Karpas-422 (cell line): ENCODE measurements around the gene ATXN1. TPM values are rescaled to one million over a fixed set of nuclear protein-coding genes. Genes with fewer than 3 reads are reported as not detected.

Experiments used
- DNase-seq: peaks from one replicate; pipeline ENCODE4 v3.0.0-alpha.2; 2015
- H2AFZ ChIP-seq: fragments of 200-600 bp; sonication (generic); 2 replicates; pipeline ENCODE4 v1.6.1; 2014; ENCODE audit warnings: antibody characterized with exemption, low read length, mixed read lengths
- H3K27ac ChIP-seq: fragments of 200-600 bp; sonication (generic); 2 replicates; pipeline ENCODE4 v1.5.1; 2014; ENCODE audit warnings: mild to moderate bottlenecking, low read length, moderate library complexity
- H3K27me3 ChIP-seq: fragments of 200-600 bp; sonication (generic); 2 replicates; pipeline ENCODE4 v1.6.1; 2014; ENCODE audit warnings: low read length, mixed read lengths
- H3K36me3 ChIP-seq: fragments of 200-600 bp; sonication (generic); 2 replicates; pipeline ENCODE4 v1.6.1; 2014; ENCODE audit warnings: low read length, mixed read lengths; ENCODE audit not compliant: insufficient read depth
- H3K4me1 ChIP-seq: fragments of 200-600 bp; sonication (generic); 2 replicates; pipeline ENCODE4 v1.6.1; 2014; ENCODE audit warnings: mild to moderate bottlenecking, low read length, mixed read lengths
- H3K4me2 ChIP-seq: fragments of 200-600 bp; sonication (generic); 2 replicates; pipeline ENCODE4 v1.6.1; 2014; ENCODE audit warnings: low read length, low read depth, mild to moderate bottlenecking; ENCODE audit not compliant: poor library complexity, severe bottlenecking
- H3K4me3 ChIP-seq: fragments of 200-600 bp; sonication (generic); 2 replicates; pipeline ENCODE4 v1.5.1; 2014; ENCODE audit warnings: mild to moderate bottlenecking, antibody characterized with exemption, low read length, mixed read lengths
- H3K79me2 ChIP-seq: fragments of 200-600 bp; sonication (generic); 2 replicates; pipeline ENCODE4 v1.6.1; 2014; ENCODE audit warnings: mild to moderate bottlenecking, low read length, mixed read lengths
- H3K9ac ChIP-seq: fragments of 200-600 bp; sonication (generic); 2 replicates; pipeline ENCODE4 v1.6.0; 2014; ENCODE audit warnings: low read length
- H3K9me2 ChIP-seq: fragments of 200-600 bp; sonication (generic), shearing (Covaris generic); replicated peaks from 2 replicates; pipeline ENCODE4 v1.6.0; 2014; ENCODE audit warnings: mild to moderate bottlenecking, low read length, moderate library complexity; ENCODE audit not compliant: insufficient read depth
- H3K9me3 ChIP-seq: fragments of 300-700, 200-600 bp; sonication (generic); 2 replicates; pipeline ENCODE4 v1.6.1; 2014; ENCODE audit warnings: low read length, mixed read lengths
- H4K20me1 ChIP-seq: fragments of 200-600 bp; sonication (generic); 2 replicates; pipeline ENCODE4 v1.6.1; 2014; ENCODE audit warnings: mild to moderate bottlenecking, antibody characterized with exemption, low read length, low read depth; ENCODE audit not compliant: insufficient read depth
- total RNA-seq: library from RNA; depleted of rRNA; stranded (reverse); fragments of >200 nt; shearing (Covaris generic); gene quantifications from 2 replicates; pipeline ENCODE4 v1.2.3, GENCODE V29; 2014; ENCODE audit warnings: low replicate concordance

Gene ATXN1
- total RNA-seq, 1 experiment from 2014 or later, result 0.37 TPM

GRCh38 chr6:16659466-16660156, 101.6 kb downstream of the ATXN1 start:
- Histone ChIP-seq H3K4me3 (no peak overlapping the region), H3K36me3 (no peaks in the 10 kb centered on the region), H4K20me1 (no peaks in the 10 kb centered on the region), H3K9me3 (no peaks in the 10 kb centered on the region), H2AFZ (no peak overlapping the region), H3K4me1 (no peaks in the 10 kb centered on the region), H3K9ac (no peak overlapping the region), H3K9me2 (no peaks in the 10 kb centered on the region), H3K27me3 (no peaks in the 10 kb centered on the region), H3K27ac (no peak overlapping the region), H3K4me2 (no peak overlapping the region), H3K79me2 (no peaks in the 10 kb centered on the region)
- DNase-seq, result no peak

- Histone ChIP-seq H2AFZ (no peak overlapping the region), H3K9me3 (no peaks in the 10 kb centered on the region), H4K20me1 (no peaks in the 10 kb centered on the region), H3K27ac (no peak overlapping the region), H3K36me3 (no peaks in the 10 kb centered on the region), H3K4me3 (no peak overlapping the region), H3K9me2 (no peaks in the 10 kb centered on the region), H3K4me2 (no peak overlapping the region), H3K9ac (no peak overlapping the region), H3K27me3 (no peaks in the 10 kb centered on the region), H3K79me2 (no peaks in the 10 kb centered on the region), H3K4me1 (no peaks in the 10 kb centered on the region)
- no peak for DNase-seq
Observed at GRCh38 chr6:16658348-16659034, 102.8 kb downstream of the ATXN1 start.

- H3K27ac ChIP-seq, result no peak overlapping the region
Observed at GRCh38 chr6:16657768-16658167, 103.5 kb downstream of the ATXN1 start.

GRCh38 chr6:16656451-16656850, 104.8 kb downstream of the ATXN1 start:
- Histone ChIP-seq H3K4me2 (no peak overlapping the region), H3K9me2 (no peaks in the 10 kb centered on the region), H3K79me2 (no peaks in the 10 kb centered on the region), H4K20me1 (no peaks in the 10 kb centered on the region), H3K9ac (no peak overlapping the region), H3K4me1 (no peaks in the 10 kb centered on the region), H3K9me3 (no peaks in the 10 kb centered on the region), H3K4me3 (no peak overlapping the region), H2AFZ (no peak overlapping the region), H3K36me3 (no peaks in the 10 kb centered on the region), H3K27ac (no peak overlapping the region), H3K27me3 (no peaks in the 10 kb centered on the region)
- no peak for DNase-seq

More at GRCh38 chr6:16657768-16658167, 103.5 kb downstream of the ATXN1 start:
- Histone ChIP-seq H3K36me3 (no peaks in the 10 kb centered on the region), H3K27me3 (no peaks in the 10 kb centered on the region), H3K4me1 (no peaks in the 10 kb centered on the region), H3K79me2 (no peaks in the 10 kb centered on the region), H3K4me2 (no peak overlapping the region), H4K20me1 (no peaks in the 10 kb centered on the region), H3K9me3 (no peaks in the 10 kb centered on the region), H3K9ac (no peak overlapping the region), H3K4me3 (no peak overlapping the region), H3K9me2 (no peaks in the 10 kb centered on the region), H2AFZ (no peak overlapping the region)
- no peak for DNase-seq

- no peaks in the 10 kb centered on the region for H3K9me3 ChIP-seq
- no peak for DNase-seq
- no peak overlapping the region for H3K9ac ChIP-seq
- H3K9me2 ChIP-seq, result no peaks in the 10 kb centered on the region
- no peaks in the 10 kb centered on the region for H3K79me2 ChIP-seq
- no peak overlapping the region for H2AFZ ChIP-seq
- H4K20me1 ChIP-seq, result no peaks in the 10 kb centered on the region
- no peaks in the 10 kb centered on the region for H3K27me3 ChIP-seq
- no peak overlapping the region for H3K4me3 ChIP-seq
- H3K27ac ChIP-seq, result no peak overlapping the region
- no peaks in the 10 kb centered on the region for H3K4me1 ChIP-seq
- no peaks in the 10 kb centered on the region for H3K36me3 ChIP-seq
- no peak overlapping the region for H3K4me2 ChIP-seq
Observed at GRCh38 chr6:16654701-16655100, 106.6 kb downstream of the ATXN1 start.

DNA sequence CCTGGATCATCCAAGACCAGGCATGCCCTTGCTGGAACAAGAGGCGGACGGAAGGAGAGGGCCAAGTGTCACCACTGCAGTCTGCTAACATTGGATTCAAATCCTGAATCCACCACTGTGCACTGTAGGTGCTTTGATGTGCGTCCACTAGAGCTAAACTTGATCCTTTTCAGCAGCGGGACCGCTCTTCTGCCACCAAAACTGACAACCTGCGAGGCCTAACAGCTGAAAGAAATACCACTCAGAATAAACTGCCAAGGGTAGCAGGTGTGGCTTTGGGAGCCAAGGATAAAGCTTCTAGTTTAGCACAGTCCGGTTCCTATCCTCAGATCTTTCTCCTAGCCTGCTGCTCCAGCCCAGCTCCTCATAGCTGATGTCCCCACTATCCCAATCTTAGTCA, 108.0 kb downstream of the ATXN1 start:
- Histone ChIP-seq H3K36me3 (no peaks in the 10 kb centered on the region), H3K27me3 (no peaks in the 10 kb centered on the region; the same call in 1 of the 2 replicates), H3K79me2 (no peaks in the 10 kb centered on the region), H3K4me1 (no peaks in the 10 kb centered on the region), H2AFZ (no peak overlapping the region), H3K9me3 (no peaks in the 10 kb centered on the region), H3K4me3 (no peak overlapping the region), H3K4me2 (no peak overlapping the region), H3K9ac (no peak overlapping the region), H4K20me1 (no peaks in the 10 kb centered on the region), H3K9me2 (no peaks in the 10 kb centered on the region), H3K27ac (no peak overlapping the region)
- DNase-seq, result no peak

- H3K9ac ChIP-seq, result no peak overlapping the region
- H3K9me2 ChIP-seq, result no peaks in the 10 kb centered on the region
- no peaks in the 10 kb centered on the region for H3K36me3 ChIP-seq
- H3K4me1 ChIP-seq, result no peaks in the 10 kb centered on the region
- no peak overlapping the region for H3K4me3 ChIP-seq
- no peaks in the 10 kb centered on the region for H3K9me3 ChIP-seq
- H3K27me3 ChIP-seq, result no peaks in the 10 kb centered on the region; the same call in 1 of the 2 replicates
- no peak overlapping the region for H2AFZ ChIP-seq
- no peaks in the 10 kb centered on the region for H3K79me2 ChIP-seq
- H4K20me1 ChIP-seq, result no peaks in the 10 kb centered on the region
- no peak overlapping the region for H3K4me2 ChIP-seq
- no peak overlapping the region for H3K27ac ChIP-seq
- peak; percentile 35 for DNase-seq
Observed at GRCh38 chr6:16651871-16652270, 109.4 kb downstream of the ATXN1 start.

- no peaks in the 10 kb centered on the region for H3K79me2 ChIP-seq
- DNase-seq, result no peak
- H3K27ac ChIP-seq, result no peak overlapping the region
- no peak overlapping the region for H3K4me3 ChIP-seq
- H3K9me2 ChIP-seq, result no peaks in the 10 kb centered on the region
- H3K9me3 ChIP-seq, result no peaks in the 10 kb centered on the region
- H3K4me1 ChIP-seq, result no peaks in the 10 kb centered on the region
- H3K9ac ChIP-seq, result no peak overlapping the region
- no peaks in the 10 kb centered on the region; the same call in 1 of the 2 replicates for H3K27me3 ChIP-seq
- no peak overlapping the region for H3K4me2 ChIP-seq
- H3K36me3 ChIP-seq, result no peaks in the 10 kb centered on the region
- H2AFZ ChIP-seq, result no peak overlapping the region
- no peaks in the 10 kb centered on the region for H4K20me1 ChIP-seq
Observed at GRCh38 chr6:16649890-16650289, 111.4 kb downstream of the ATXN1 start.
